ENCODE data around the gene BLMH.
"Not testable (repeated sequence)": the region's sequence is repeated elsewhere in the genome, so short reads cannot be mapped to it uniquely, and the experiment has no call there.

The BLMH gene

GRCh38 chr17:30203471-30203981, 88.2 kb downstream of the BLMH start:
- H3K36me3 ChIP-seq (ENCODE audit: insufficient read depth, insufficient read length, low read length), result no peaks in the 10 kb centered on the region
- H3K9ac ChIP-seq (ENCODE audit: insufficient read length, low read depth), result no peak overlapping the region
- H3K4me1 ChIP-seq (ENCODE audit: insufficient read depth, insufficient read length), result peaks cover 2% of the 10 kb centered on the region
- no peak for DNase-seq (ENCODE audit: low read depth, low spot score)
- no peaks in the 10 kb centered on the region for H3K9me3 ChIP-seq (ENCODE audit: insufficient read depth, low read length)
- no peaks in the 10 kb centered on the region for H3K27me3 ChIP-seq (ENCODE audit: insufficient read depth, insufficient read length)
- H3K4me3 ChIP-seq (ENCODE audit: insufficient read length, low read depth), result no peak overlapping the region
- TF ChIP-seq SUZ12 (IDR thresholded peaks at IDR 0.05; ENCODE audit: extremely low read depth, insufficient read depth, insufficient read length) (no peak), YY1 (IDR thresholded peaks at IDR 0.05; ENCODE audit: insufficient read depth, insufficient read length) (no peak), ZNF274 (IDR thresholded peaks at IDR 0.05; ENCODE audit: low read depth, low read length) (no peak)

GRCh38 chr17:30200656-30201055, 91.1 kb downstream of the BLMH start:
- not testable (repeated sequence) for H3K9ac ChIP-seq (ENCODE audit: insufficient read length, low read depth); H3K4me1 ChIP-seq (ENCODE audit: insufficient read depth, insufficient read length); H3K36me3 ChIP-seq (ENCODE audit: insufficient read depth, insufficient read length, low read length); H3K4me3 ChIP-seq (ENCODE audit: insufficient read length, low read depth); H3K9me3 ChIP-seq (ENCODE audit: insufficient read depth, low read length); DNase-seq (ENCODE audit: low read depth, low spot score); H3K27me3 ChIP-seq (ENCODE audit: insufficient read depth, insufficient read length)

GRCh38 chr17:30200106-30200505, 91.6 kb downstream of the BLMH start:
- Histone ChIP-seq H3K9ac (ENCODE audit: insufficient read length, low read depth) (no peak overlapping the region), H3K4me3 (ENCODE audit: insufficient read length, low read depth) (no peak overlapping the region), H3K4me1 (ENCODE audit: insufficient read depth, insufficient read length) (peaks cover 2% of the 10 kb centered on the region), H3K27me3 (ENCODE audit: insufficient read depth, insufficient read length) (no peaks in the 10 kb centered on the region), H3K36me3 (ENCODE audit: insufficient read depth, insufficient read length, low read length) (no peaks in the 10 kb centered on the region), H3K9me3 (ENCODE audit: insufficient read depth, low read length) (no peaks in the 10 kb centered on the region)
- no peak for TF ChIP-seq SUZ12 (IDR thresholded peaks at IDR 0.05; ENCODE audit: extremely low read depth, insufficient read depth, insufficient read length)
- no peak for TF ChIP-seq ZNF274 (IDR thresholded peaks at IDR 0.05; ENCODE audit: low read depth, low read length)
- no peak for TF ChIP-seq YY1 (IDR thresholded peaks at IDR 0.05; ENCODE audit: insufficient read depth, insufficient read length)
- no peak for DNase-seq (ENCODE audit: low read depth, low spot score)

DNA sequence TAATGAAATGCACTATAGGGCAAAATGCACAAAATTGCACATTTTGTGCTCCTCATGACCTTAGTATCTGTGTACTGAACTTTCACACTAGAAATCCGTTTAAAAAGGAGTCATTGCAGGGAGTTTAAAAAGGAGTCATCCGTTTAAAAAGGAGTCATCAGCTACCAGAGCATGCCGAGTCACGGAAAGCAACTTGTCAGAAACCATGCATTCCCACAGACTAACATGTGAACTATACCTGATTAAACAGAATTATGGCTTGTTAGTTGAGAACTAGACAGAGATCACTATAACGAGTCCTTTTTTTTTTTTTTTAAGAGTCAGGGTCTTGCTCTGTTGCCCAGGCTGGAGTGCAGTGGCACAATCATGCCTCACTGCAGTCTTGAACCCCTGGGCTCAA, 92.1 kb downstream of the BLMH start:
- TF ChIP-seq ZNF274 (IDR thresholded peaks at IDR 0.05; ENCODE audit: low read depth, low read length) (no peak), YY1 (IDR thresholded peaks at IDR 0.05; ENCODE audit: insufficient read depth, insufficient read length) (no peak), SUZ12 (IDR thresholded peaks at IDR 0.05; ENCODE audit: extremely low read depth, insufficient read depth, insufficient read length) (no peak)
- Histone ChIP-seq H3K4me1 (ENCODE audit: insufficient read depth, insufficient read length) (peaks cover 2% of the 10 kb centered on the region), H3K27me3 (ENCODE audit: insufficient read depth, insufficient read length) (no peaks in the 10 kb centered on the region), H3K9me3 (ENCODE audit: insufficient read depth, low read length) (no peaks in the 10 kb centered on the region), H3K9ac (ENCODE audit: insufficient read length, low read depth) (no peak overlapping the region), H3K36me3 (ENCODE audit: insufficient read depth, insufficient read length, low read length) (no peaks in the 10 kb centered on the region), H3K4me3 (ENCODE audit: insufficient read length, low read depth) (no peak overlapping the region)
- no peak for DNase-seq (ENCODE audit: low read depth, low spot score)

Data from NT2/D1 (cell line).